GM23338 (cell line): ENCODE data around the gene PICALM. TPM values are rescaled to one million over a fixed set of nuclear protein-coding genes. Genes with fewer than 3 reads are reported as not detected.

Experiments
- ATAC-seq: fragments of 200-7000 bp; cut with Tn5 transposase; 3 replicates; pipeline ENCODE4 v1.9.1; 2020
- DNase-seq: peaks from one replicate; pipeline ENCODE4 v3.0.0-alpha.2; 2015; ENCODE audit warnings: low spot score
- H2AFZ ChIP-seq: fragments of 200-600 bp; sonication (generic); 2 replicates; pipeline ENCODE4 v1.8.0; 2016; ENCODE audit warnings: antibody characterized with exemption, mild to moderate bottlenecking, moderate library complexity
- H3F3A ChIP-seq: fragments of 200-600 bp; sonication (generic); replicated peaks from 2 replicates; pipeline ENCODE4 v1.8.0; 2017; ENCODE audit warnings: antibody characterized with exemption, mixed run types, low read depth
- H3K27ac ChIP-seq: fragments of 200-600 bp; sonication (generic); 2 replicates; pipeline ENCODE4 v1.6.1; 2016; ENCODE audit warnings: low read depth
- H3K27me3 ChIP-seq: fragments of 200-600 bp; sonication (generic); 2 replicates; pipeline ENCODE4 v1.8.0; 2016; ENCODE audit warnings: mild to moderate bottlenecking, mixed run types, moderate library complexity; ENCODE audit not compliant: insufficient read depth
- H3K36me3 ChIP-seq: fragments of 200-600 bp; sonication (generic); 2 replicates; pipeline ENCODE4 v1.8.0; 2016; ENCODE audit warnings: mild to moderate bottlenecking; ENCODE audit not compliant: insufficient read depth
- H3K4me1 ChIP-seq: fragments of 200-600 bp; sonication (generic); 2 replicates; pipeline ENCODE4 v1.8.0; 2016; ENCODE audit warnings: mild to moderate bottlenecking, moderate library complexity; ENCODE audit not compliant: insufficient read depth
- H3K4me2 ChIP-seq: fragments of 200-600 bp; sonication (generic); 2 replicates; pipeline ENCODE4 v1.7.1; 2017; ENCODE audit warnings: mixed run types
- H3K4me3 ChIP-seq: fragments of 200-600 bp; sonication (generic); 2 replicates; pipeline ENCODE4 v1.6.1; 2016; ENCODE audit warnings: mixed run types
- H3K79me2 ChIP-seq: fragments of 200-600 bp; sonication (generic); replicated peaks from 2 replicates; pipeline ENCODE4 v1.8.0; 2017; ENCODE audit warnings: mild to moderate bottlenecking; ENCODE audit not compliant: insufficient read depth
- H3K9me2 ChIP-seq: fragments of 200-600 bp; sonication (generic); 2 replicates; pipeline ENCODE4 v1.8.0; 2017; ENCODE audit not compliant: insufficient read depth
- H4K20me1 ChIP-seq: fragments of 200-600 bp; sonication (generic); replicated peaks from 2 replicates; pipeline ENCODE4 v1.8.0; 2017; ENCODE audit warnings: mild to moderate bottlenecking; ENCODE audit not compliant: insufficient read depth
- H3K27ac Mint-ChIP-seq: 2 replicates; pipeline ENCODE4 v1.8.0; 2020; ENCODE audit warnings: inconsistent platforms, mild to moderate bottlenecking, moderate library complexity, mixed read lengths
- H3K27me3 Mint-ChIP-seq: 3 replicates; pipeline ENCODE4 v1.8.0; 2022; ENCODE audit warnings: low read depth, mild to moderate bottlenecking, moderate library complexity, mixed read lengths, inconsistent platforms; ENCODE audit not compliant: insufficient read depth, poor library complexity
- H3K36me3 Mint-ChIP-seq: 3 replicates; pipeline ENCODE4 v1.8.0; 2021; ENCODE audit warnings: low read depth, mild to moderate bottlenecking, inconsistent platforms, moderate library complexity, mixed read lengths
- H3K4me1 Mint-ChIP-seq: 3 replicates; pipeline ENCODE4 v1.8.0; 2020; ENCODE audit warnings: mild to moderate bottlenecking, inconsistent platforms, mixed read lengths
- H3K4me3 Mint-ChIP-seq: 3 replicates; pipeline ENCODE4 v1.8.0; 2021; ENCODE audit warnings: moderate library complexity, mild to moderate bottlenecking, inconsistent platforms, mixed read lengths
- H3K9me3 Mint-ChIP-seq: 3 replicates; pipeline ENCODE4 v1.8.0; 2020; ENCODE audit warnings: moderate library complexity, mild to moderate bottlenecking, inconsistent platforms, mixed read lengths
- CREB1 ChIP-seq: fragments of 250-450 bp; sonication (Bioruptor Pico); IDR thresholded peaks from 2 replicates; pipeline ENCODE4 v1.5.0; 2020; ENCODE audit warnings: low read depth, mild to moderate bottlenecking, moderate library complexity
- CTCF ChIP-seq, 2 experiments: fragments of 200-600 bp in 1 of 2; sonication (generic) in 1 of 2; conservative IDR thresholded peaks; 2 replicates each; pipeline versions ENCODE4 v1.5.1 to v1.6.1; 2016 to 2017; ENCODE audit warnings: antibody characterized with exemption in 2 of 2, low read depth in 2 of 2, mild to moderate bottlenecking in 2 of 2, moderate library complexity in 1 of 2
- ETS1 ChIP-seq: IDR thresholded peaks from 2 replicates; pipeline ENCODE4 v1.6.1; 2016; ENCODE audit warnings: antibody characterized with exemption
- EZH2 ChIP-seq: fragments of 200-600 bp; sonication (generic); IDR thresholded peaks from one replicate; pipeline ENCODE4 v1.8.0; 2017; ENCODE audit warnings: antibody characterized with exemption, mild to moderate bottlenecking, low read depth; ENCODE audit not compliant: unreplicated experiment
- EZH2phosphoT487 ChIP-seq: fragments of 200-600 bp; sonication (generic); IDR thresholded peaks from one replicate; pipeline ENCODE4 v1.8.1; 2018; ENCODE audit warnings: antibody characterized with exemption; ENCODE audit not compliant: unreplicated experiment
- JUNB ChIP-seq: IDR thresholded peaks from one replicate; pipeline ENCODE4 v1.6.1; 2016; ENCODE audit warnings: antibody characterized with exemption; ENCODE audit not compliant: unreplicated experiment
- NANOG ChIP-seq: IDR thresholded peaks from 2 replicates; pipeline ENCODE4 v1.6.1; 2016; ENCODE audit warnings: antibody characterized with exemption, borderline replicate concordance
- POLR2AphosphoS5 ChIP-seq: IDR thresholded peaks from 2 replicates; pipeline ENCODE4 v1.6.1; 2016; ENCODE audit warnings: antibody characterized with exemption, low read depth
- STAT1 ChIP-seq: IDR thresholded peaks from one replicate; pipeline ENCODE4 v1.6.1; 2016; ENCODE audit warnings: antibody characterized with exemption; ENCODE audit not compliant: unreplicated experiment
- ZNF114 ChIP-seq: fragments of 250-450 bp; sonication (Bioruptor Pico); IDR thresholded peaks from 2 replicates; pipeline ENCODE4 v1.5.0; 2020; ENCODE audit warnings: mild to moderate bottlenecking, moderate library complexity
- ZNF331 ChIP-seq: fragments of 250-450 bp; sonication (Bioruptor Pico); IDR thresholded peaks from 2 replicates; pipeline ENCODE4 v1.5.0; 2020; ENCODE audit warnings: low read depth, mild to moderate bottlenecking, moderate library complexity
- polyA plus RNA-seq: library from polyadenylated mRNA; unstranded; fragments of >200 nt; fragmentation: Nextera tagmentation; extraction: Ambion mirVana; gene quantifications from 2 replicates; pipeline ENCODE4 v1.2.1, GENCODE V29; 2016
- total RNA-seq: library from RNA; depleted of rRNA; stranded (reverse); fragments of >200 nt; shearing (Covaris generic); gene quantifications from 2 replicates; pipeline ENCODE4 v1.2.3, GENCODE V29; 2014
- TF ChIP-seq, protein P1 (sequence below): IDR thresholded peaks from one replicate; pipeline ENCODE4 v1.6.1; 2018; ENCODE audit warnings: antibody characterized with exemption; ENCODE audit not compliant: unreplicated experiment
- TF ChIP-seq, protein P2 (sequence below): fragments of 250-450 bp; sonication (Bioruptor Pico); IDR thresholded peaks from 2 replicates; pipeline ENCODE4 v1.5.0; 2020; ENCODE audit warnings: mild to moderate bottlenecking, moderate library complexity

PICALM gene
- total and polyA plus RNA-seq, 2 experiments from 2014 or later: 27.9 to 134 TPM

DNA sequence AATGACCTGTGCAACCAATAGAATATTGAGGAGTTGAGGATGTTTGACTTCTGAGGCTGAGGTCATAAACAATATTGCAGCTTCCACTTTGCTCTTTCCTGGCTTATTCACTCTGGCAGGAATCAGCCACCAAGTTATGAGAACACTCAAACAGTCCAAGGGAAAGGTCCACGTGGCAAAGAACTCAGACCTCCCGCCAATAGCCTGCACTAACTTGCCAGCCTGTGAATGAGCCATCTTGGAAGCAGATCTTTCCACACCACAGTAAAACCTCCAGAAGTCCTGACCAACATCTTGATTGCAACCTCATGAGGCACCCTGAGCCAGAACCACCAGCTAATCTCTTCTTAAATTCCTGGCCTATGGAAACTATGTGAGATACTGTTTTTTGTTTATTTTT, 22.7 kb upstream of the PICALM start:
- H3K36me3 ChIP-seq: no peaks in the 10 kb centered on the region
- TF ChIP-seq ZNF331 (CRISPR knock-in tag) (no peak), EZH2phosphoT487 (no peak), NANOG (no peak), JUNB (no peak), CREB1 (CRISPR knock-in tag) (no peak), POLR2AphosphoS5 (no peak), CTCF (conservative IDR thresholded peaks at IDR 0.05; ENCODE audit: low read depth in 2 of 2) (no peak), ZNF114 (CRISPR knock-in tag) (no peak), ETS1 (no peak), EZH2 (no peak), STAT1 (no peak)
- TF ChIP-seq, protein P1, sequence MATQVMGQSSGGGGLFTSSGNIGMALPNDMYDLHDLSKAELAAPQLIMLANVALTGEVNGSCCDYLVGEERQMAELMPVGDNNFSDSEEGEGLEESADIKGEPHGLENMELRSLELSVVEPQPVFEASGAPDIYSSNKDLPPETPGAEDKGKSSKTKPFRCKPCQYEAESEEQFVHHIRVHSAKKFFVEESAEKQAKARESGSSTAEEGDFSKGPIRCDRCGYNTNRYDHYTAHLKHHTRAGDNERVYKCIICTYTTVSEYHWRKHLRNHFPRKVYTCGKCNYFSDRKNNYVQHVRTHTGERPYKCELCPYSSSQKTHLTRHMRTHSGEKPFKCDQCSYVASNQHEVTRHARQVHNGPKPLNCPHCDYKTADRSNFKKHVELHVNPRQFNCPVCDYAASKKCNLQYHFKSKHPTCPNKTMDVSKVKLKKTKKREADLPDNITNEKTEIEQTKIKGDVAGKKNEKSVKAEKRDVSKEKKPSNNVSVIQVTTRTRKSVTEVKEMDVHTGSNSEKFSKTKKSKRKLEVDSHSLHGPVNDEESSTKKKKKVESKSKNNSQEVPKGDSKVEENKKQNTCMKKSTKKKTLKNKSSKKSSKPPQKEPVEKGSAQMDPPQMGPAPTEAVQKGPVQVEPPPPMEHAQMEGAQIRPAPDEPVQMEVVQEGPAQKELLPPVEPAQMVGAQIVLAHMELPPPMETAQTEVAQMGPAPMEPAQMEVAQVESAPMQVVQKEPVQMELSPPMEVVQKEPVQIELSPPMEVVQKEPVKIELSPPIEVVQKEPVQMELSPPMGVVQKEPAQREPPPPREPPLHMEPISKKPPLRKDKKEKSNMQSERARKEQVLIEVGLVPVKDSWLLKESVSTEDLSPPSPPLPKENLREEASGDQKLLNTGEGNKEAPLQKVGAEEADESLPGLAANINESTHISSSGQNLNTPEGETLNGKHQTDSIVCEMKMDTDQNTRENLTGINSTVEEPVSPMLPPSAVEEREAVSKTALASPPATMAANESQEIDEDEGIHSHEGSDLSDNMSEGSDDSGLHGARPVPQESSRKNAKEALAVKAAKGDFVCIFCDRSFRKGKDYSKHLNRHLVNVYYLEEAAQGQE: no peak
- TF ChIP-seq, protein P2, sequence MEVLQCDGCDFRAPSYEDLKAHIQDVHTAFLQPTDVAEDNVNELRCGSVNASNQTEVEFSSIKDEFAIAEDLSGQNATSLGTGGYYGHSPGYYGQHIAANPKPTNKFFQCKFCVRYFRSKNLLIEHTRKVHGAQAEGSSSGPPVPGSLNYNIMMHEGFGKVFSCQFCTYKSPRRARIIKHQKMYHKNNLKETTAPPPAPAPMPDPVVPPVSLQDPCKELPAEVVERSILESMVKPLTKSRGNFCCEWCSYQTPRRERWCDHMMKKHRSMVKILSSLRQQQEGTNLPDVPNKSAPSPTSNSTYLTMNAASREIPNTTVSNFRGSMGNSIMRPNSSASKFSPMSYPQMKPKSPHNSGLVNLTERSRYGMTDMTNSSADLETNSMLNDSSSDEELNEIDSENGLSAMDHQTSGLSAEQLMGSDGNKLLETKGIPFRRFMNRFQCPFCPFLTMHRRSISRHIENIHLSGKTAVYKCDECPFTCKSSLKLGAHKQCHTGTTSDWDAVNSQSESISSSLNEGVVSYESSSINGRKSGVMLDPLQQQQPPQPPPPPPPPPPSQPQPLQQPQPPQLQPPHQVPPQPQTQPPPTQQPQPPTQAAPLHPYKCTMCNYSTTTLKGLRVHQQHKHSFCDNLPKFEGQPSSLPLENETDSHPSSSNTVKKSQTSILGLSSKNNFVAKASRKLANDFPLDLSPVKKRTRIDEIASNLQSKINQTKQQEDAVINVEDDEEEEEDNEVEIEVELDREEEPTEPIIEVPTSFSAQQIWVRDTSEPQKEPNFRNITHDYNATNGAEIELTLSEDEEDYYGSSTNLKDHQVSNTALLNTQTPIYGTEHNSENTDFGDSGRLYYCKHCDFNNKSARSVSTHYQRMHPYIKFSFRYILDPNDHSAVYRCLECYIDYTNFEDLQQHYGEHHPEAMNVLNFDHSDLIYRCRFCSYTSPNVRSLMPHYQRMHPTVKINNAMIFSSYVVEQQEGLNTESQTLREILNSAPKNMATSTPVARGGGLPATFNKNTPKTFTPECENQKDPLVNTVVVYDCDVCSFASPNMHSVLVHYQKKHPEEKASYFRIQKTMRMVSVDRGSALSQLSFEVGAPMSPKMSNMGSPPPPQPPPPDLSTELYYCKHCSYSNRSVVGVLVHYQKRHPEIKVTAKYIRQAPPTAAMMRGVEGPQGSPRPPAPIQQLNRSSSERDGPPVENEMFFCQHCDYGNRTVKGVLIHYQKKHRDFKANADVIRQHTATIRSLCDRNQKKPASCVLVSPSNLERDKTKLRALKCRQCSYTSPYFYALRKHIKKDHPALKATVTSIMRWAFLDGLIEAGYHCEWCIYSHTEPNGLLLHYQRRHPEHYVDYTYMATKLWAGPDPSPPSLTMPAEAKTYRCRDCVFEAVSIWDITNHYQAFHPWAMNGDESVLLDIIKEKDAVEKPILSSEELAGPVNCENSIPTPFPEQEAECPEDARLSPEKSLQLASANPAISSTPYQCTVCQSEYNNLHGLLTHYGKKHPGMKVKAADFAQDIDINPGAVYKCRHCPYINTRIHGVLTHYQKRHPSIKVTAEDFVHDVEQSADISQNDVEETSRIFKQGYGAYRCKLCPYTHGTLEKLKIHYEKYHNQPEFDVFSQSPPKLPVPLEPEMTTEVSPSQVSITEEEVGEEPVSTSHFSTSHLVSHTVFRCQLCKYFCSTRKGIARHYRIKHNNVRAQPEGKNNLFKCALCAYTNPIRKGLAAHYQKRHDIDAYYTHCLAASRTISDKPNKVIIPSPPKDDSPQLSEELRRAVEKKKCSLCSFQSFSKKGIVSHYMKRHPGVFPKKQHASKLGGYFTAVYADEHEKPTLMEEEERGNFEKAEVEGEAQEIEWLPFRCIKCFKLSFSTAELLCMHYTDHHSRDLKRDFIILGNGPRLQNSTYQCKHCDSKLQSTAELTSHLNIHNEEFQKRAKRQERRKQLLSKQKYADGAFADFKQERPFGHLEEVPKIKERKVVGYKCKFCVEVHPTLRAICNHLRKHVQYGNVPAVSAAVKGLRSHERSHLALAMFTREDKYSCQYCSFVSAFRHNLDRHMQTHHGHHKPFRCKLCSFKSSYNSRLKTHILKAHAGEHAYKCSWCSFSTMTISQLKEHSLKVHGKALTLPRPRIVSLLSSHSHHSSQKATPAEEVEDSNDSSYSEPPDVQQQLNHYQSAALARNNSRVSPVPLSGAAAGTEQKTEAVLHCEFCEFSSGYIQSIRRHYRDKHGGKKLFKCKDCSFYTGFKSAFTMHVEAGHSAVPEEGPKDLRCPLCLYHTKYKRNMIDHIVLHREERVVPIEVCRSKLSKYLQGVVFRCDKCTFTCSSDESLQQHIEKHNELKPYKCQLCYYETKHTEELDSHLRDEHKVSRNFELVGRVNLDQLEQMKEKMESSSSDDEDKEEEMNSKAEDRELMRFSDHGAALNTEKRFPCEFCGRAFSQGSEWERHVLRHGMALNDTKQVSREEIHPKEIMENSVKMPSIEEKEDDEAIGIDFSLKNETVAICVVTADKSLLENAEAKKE (CRISPR knock-in tag): no peak
- H3K4me2 ChIP-seq: no peak overlapping the region
- no peaks in the 10 kb centered on the region for H3F3A ChIP-seq
- no peak overlapping the region for H2AFZ ChIP-seq
- no peak overlapping the region for H3K27ac Mint-ChIP-seq
- H3K36me3 Mint-ChIP-seq: no peaks in the 10 kb centered on the region
- peaks cover 3% of the 10 kb centered on the region; the same call in 1 of the 3 replicates for H3K4me1 Mint-ChIP-seq
- H3K9me3 Mint-ChIP-seq: no peaks in the 10 kb centered on the region
- DNase-seq (no peak), ATAC-seq (no peak)
- H3K27me3 Mint-ChIP-seq: no peaks in the 10 kb centered on the region
- H3K79me2 ChIP-seq: no peaks in the 10 kb centered on the region
- H3K4me3 ChIP-seq: no peak overlapping the region
- H3K9me2 ChIP-seq: no peaks in the 10 kb centered on the region
- peaks cover 5% of the 10 kb centered on the region for H3K4me1 ChIP-seq
- H4K20me1 ChIP-seq: no peaks in the 10 kb centered on the region
- H3K27ac ChIP-seq: no peak overlapping the region
- H3K4me3 Mint-ChIP-seq: no peak overlapping the region
- H3K27me3 ChIP-seq: no peaks in the 10 kb centered on the region
